Bronchial epithelial cell (primary cell): ENCODE data around the gene KY. TPM values are rescaled to one million over a fixed set of nuclear protein-coding genes. Genes with fewer than 3 reads are reported as not detected.

ENCODE experiments used
- DNase-seq: peaks from one replicate; pipeline ENCODE4 v3.0.0-alpha.2; 2010; ENCODE audit warnings: low read depth
- FAIRE-seq: peaks from 2 replicates; lab custom pipeline; 2011; peaks lifted over from hg19 to GRCh38; lab: Jason Lieb, UNC
- H3K27me3 ChIP-seq: 2 replicates; pipeline ENCODE4 v1.5.1; 2011; ENCODE audit warnings: low read length; ENCODE audit not compliant: control insufficient read depth, insufficient read depth
- H3K36me3 ChIP-seq: 2 replicates; pipeline ENCODE4 v1.5.1; 2011; ENCODE audit warnings: low read length; ENCODE audit not compliant: control insufficient read depth, insufficient read depth
- H3K4me3 ChIP-seq: 2 replicates; pipeline ENCODE4 v1.5.1; 2011; ENCODE audit warnings: mild to moderate bottlenecking, low read depth, low read length, control low read depth
- total RNA-seq: library from RNA; depleted of rRNA; stranded (reverse); fragments of >200 nt; gene quantifications from 2 replicates; pipeline ENCODE4 v1.2.1, GENCODE V29; 2014
- TF ChIP-seq, protein P1 (sequence below): IDR thresholded peaks from 2 replicates; pipeline ENCODE4 v1.5.1; 2011; ENCODE audit warnings: mild to moderate bottlenecking, moderate library complexity, low read length, control low read depth, inconsistent platforms; ENCODE audit not compliant: insufficient read depth, severe bottlenecking

The KY gene
- total RNA-seq, 1 donor from 2014 or later, result not detected

DNA sequence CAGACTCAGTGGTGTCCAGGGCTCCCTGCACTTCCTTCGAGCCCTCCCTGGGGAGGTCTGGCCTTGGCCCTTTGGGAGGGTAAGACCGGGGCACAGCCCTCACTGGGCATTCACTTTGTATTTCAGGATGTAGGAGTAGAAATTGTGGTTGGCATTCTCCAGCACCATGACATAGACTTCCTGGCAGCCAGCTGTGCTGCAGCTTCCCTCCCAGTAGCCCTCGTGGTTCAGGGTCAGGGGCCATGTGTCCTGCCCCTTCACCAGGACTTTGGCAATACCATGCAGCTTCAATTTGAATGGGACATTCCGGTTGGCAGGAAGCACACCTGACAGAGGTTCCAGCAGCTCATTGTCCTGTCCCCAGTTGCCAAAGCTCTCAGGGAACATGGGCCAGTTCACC, 47.3 kb downstream of the KY start:
- DNase-seq, result no peak
- Histone ChIP-seq H3K4me3 (no peak overlapping the region), H3K27me3 (no peaks in the 10 kb centered on the region), H3K36me3 (no peaks in the 10 kb centered on the region)
- no peak for FAIRE-seq
- TF ChIP-seq, protein P1, sequence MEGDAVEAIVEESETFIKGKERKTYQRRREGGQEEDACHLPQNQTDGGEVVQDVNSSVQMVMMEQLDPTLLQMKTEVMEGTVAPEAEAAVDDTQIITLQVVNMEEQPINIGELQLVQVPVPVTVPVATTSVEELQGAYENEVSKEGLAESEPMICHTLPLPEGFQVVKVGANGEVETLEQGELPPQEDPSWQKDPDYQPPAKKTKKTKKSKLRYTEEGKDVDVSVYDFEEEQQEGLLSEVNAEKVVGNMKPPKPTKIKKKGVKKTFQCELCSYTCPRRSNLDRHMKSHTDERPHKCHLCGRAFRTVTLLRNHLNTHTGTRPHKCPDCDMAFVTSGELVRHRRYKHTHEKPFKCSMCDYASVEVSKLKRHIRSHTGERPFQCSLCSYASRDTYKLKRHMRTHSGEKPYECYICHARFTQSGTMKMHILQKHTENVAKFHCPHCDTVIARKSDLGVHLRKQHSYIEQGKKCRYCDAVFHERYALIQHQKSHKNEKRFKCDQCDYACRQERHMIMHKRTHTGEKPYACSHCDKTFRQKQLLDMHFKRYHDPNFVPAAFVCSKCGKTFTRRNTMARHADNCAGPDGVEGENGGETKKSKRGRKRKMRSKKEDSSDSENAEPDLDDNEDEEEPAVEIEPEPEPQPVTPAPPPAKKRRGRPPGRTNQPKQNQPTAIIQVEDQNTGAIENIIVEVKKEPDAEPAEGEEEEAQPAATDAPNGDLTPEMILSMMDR, result no peak

DNA sequence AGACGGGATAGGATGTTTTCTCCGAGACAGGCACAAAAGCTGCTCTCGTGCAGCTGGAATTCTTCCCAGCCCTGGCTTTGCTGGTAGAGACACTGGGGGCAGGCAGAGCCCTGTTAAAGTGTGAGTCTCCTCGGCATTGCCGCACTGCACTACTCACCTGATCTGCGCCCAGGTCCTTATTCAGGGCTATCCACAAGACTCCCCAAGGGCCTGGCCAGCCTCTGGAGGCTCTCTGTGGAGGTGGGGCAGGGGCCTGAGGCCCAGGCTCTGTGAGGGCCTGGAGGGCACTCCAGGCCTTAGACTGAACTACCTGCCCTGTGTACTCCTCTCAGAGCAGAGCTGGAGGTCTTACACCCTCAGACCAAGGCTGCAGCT, 48.4 kb downstream of the KY start:
- TF ChIP-seq, protein P1, result no peak
- FAIRE-seq (no peak), DNase-seq (no peak)
- Histone ChIP-seq H3K27me3 (no peaks in the 10 kb centered on the region), H3K36me3 (no peaks in the 10 kb centered on the region), H3K4me3 (no peak overlapping the region)

DNA sequence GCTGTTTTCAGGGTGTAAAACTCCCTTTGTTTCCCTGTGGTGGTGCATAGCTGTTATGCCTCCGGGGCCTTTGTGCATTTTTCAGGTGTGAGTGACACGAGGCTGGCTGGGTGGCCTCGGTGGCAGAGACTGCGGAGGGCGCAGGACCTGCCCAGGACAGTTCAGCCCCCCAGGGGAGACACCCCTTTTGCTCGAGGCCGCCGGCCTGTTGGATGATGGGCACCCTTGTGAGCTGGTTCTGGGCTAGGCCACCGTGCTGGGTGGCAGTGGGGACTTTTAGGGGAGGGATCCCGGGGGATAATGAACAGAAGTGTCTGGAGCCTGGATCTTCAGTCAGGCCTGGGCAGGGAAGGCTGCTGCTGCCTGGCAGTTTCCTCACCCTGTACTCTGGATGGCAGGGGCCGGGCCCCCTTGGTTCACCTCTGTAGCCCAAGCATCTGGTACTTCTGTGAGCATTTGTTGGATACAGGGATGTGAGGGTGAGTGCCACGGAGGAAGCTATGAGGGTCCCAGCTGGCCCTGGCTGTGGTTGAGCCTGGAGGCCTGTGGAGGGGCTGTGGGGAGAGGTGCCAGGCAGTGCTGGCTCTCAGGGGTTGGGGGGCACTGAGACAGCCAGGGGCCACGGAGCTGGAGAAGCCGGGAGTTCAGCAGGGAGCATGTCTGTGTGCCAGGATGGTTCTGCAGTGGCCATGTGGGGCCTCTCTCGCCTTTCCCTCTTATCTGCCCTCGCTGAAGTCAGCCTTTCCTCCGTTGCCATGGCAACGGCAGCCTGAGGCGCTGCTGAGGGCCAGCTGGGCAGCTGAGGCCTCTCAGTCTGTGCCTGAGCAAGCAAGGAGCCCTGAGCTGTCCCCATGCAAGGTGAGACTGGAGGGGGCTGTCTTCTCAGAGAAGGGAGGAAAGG, 49.0 kb downstream of the KY start:
- no peak for FAIRE-seq
- Histone ChIP-seq H3K4me3 (no peak overlapping the region), H3K27me3 (no peaks in the 10 kb centered on the region), H3K36me3 (no peaks in the 10 kb centered on the region)
- DNase-seq, result no peak
- TF ChIP-seq, protein P1, result no peak

DNA sequence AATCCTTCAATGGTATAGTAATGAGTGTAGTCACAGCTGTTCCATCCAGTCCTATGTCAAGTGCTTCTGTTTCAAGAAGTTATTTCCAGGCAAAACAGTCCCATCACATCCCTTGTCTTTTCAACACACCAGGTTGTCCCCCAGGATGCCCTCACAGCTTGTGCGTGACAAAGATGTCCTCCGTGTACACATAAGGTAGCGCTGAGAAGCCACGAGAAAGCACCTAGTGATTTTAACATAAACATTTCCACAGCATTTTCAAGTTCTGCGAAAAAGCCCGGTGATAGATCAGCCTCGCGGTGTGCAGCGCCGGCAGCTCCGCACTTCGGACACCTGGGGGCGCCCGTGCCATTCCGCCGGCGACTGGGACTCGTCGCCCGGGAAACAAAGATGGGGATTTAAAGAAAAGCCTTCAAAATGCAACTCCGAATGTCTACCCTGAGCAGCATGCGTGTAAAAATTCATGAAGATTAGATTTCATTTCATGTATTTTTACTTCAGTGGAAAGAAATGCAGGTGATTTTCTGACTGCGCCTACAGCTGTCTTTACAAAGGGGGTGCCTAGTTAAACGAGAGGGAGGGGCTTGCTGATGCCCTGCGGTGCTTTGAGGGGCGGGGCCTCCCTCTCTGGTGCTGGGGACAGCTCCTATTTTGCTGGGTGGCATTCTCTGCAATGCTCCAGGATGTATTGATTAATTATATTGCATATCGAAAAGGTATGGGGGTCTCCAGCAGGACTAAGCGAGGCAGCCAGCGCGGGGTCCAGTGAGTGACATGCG, 49.9 kb downstream of the KY start:
- peak; percentile 29 for DNase-seq
- TF ChIP-seq, protein P1, result peak; percentile 92
- H3K36me3 ChIP-seq, result no peaks in the 10 kb centered on the region
- no peak overlapping the region for H3K4me3 ChIP-seq
- no peak for FAIRE-seq
- no peaks in the 10 kb centered on the region for H3K27me3 ChIP-seq

DNA sequence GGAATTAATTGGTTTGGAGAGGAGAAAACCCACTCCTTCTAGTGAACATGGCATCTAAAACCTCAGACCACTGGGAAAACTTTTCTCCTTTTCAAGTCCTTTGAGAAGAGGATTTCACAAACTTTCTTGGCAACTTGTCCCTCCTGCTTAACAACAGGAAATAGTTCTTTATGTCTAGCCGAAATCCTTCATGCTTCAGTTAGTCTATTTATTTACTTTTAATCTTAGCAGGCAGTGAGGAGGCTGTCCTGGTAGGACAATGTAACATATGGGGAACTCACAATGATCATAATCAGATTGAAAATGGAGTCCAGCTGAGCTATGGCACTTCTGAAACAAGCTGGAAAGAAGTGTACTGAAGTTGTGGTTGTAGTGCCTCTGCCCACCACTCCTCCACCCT, 50.6 kb downstream of the KY start:
- TF ChIP-seq, protein P1, result no peak
- H3K4me3 ChIP-seq, result no peak overlapping the region
- FAIRE-seq (no peak), DNase-seq (peak; percentile 17)
- H3K36me3 ChIP-seq, result no peaks in the 10 kb centered on the region
- H3K27me3 ChIP-seq, result no peaks in the 10 kb centered on the region
